OCI-M2 (cell line): Measurements from ENCODE around the gene LPIN1.

ENCODE experiments used
- DNase-seq: peaks from one replicate; lab custom pipeline; 2025; ENCODE audit not compliant: unreplicated experiment; lab: John Stamatoyannopoulos, UW

LPIN1 gene

GRCh38 chr2:11864724-11865123, 118.3 kb downstream of the LPIN1 start:
- no peak for DNase-seq

- DNase-seq, result no peak
Measured at GRCh38 chr2:11865378-11865777, 118.9 kb downstream of the LPIN1 start.

- no peak for DNase-seq
Measured at GRCh38 chr2:11865805-11866204, 119.4 kb downstream of the LPIN1 start.

DNA sequence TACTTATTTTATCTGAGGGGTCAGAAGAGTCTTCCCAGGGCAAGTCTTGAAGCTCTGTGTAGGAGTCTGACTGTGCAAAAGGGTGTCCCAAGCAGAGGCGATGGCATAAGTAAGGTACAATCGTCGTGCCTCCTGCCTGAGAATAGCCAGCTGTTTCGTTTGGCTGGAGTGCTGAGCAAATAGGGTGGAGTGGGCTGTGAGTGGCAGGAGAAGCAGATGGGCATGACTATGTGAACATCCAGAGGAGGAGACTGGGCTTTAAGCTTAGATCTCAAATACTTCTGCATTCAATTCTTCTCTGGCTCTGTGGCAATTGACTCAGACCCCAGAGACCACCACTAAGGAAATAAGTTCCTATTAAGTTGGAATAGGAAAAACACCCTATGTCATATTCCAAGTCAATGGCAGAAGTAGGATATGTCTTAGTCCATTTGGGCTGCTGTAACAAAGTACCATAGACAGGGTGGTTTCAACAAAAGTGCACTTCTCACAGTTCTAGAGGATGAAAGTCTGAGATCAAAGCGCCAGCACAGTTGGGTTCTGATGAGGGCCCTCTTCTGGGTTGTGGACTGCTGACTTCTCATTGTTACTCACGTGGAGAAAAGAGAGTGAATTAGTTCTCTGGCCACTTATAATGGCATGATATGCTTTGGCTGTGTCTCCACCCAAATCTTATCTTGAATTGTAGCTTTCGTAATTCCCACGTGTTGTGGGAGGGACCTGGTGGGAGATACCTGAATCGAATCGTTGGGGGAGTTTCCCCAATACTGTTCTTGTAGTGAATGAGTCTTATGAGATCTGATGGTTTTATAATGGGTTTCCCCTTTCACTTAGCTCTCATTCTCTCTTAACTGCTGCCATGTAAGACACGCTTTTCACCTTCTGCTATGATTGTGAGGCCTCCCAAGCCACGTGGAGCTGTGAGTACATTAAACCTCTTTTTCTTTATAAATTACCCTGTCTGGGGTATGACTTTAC, 120.2 kb downstream of the LPIN1 start:
- no peak for DNase-seq

GRCh38 chr2:11867926-11868325, 121.5 kb downstream of the LPIN1 start:
- no peak for DNase-seq

GRCh38 chr2:11869391-11869991, 123.1 kb downstream of the LPIN1 start:
- no peak for DNase-seq

- no peak for DNase-seq
Measured at GRCh38 chr2:11870064-11870463, 123.6 kb downstream of the LPIN1 start.

DNA sequence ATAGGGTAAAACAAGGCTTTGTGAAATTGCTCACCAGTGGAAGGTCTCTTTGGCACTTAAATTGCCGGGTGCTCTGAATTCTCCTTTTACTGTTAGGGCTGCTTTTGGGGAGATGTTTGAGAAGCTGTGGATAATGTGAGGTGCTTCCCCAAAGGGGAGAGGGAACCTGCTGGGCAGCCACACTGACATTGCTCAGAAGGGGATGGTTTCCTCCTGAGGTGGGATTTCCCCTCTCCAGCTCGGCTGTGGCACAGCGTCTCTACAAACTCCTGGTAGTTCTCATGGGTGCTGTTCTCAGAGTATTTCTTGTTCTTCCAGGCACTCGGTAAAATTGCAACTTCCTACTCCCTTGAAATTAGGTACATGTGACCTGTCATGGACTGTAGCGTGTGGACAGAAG, 124.2 kb downstream of the LPIN1 start:
- DNase-seq, result no peak

DNA sequence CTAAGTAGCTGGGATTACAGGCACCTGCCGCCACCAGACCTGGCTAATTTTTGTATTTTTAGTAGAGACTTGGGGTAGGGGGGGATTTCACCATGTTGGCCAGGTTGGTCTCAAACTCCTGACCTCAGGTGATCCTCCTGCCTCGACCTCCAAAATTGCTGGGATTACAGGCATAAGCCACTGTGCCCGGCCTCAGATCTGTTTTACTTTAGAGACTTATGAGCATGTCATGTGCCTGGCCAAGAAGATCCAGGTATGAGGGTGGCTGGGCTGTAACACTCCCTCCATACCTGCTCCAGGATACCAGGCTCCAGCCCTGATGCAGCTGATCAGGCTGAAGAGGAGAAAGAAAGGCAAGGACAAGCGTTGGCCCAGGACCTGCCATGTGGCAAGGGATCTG, 125.0 kb downstream of the LPIN1 start:
- DNase-seq, result no peak

DNA sequence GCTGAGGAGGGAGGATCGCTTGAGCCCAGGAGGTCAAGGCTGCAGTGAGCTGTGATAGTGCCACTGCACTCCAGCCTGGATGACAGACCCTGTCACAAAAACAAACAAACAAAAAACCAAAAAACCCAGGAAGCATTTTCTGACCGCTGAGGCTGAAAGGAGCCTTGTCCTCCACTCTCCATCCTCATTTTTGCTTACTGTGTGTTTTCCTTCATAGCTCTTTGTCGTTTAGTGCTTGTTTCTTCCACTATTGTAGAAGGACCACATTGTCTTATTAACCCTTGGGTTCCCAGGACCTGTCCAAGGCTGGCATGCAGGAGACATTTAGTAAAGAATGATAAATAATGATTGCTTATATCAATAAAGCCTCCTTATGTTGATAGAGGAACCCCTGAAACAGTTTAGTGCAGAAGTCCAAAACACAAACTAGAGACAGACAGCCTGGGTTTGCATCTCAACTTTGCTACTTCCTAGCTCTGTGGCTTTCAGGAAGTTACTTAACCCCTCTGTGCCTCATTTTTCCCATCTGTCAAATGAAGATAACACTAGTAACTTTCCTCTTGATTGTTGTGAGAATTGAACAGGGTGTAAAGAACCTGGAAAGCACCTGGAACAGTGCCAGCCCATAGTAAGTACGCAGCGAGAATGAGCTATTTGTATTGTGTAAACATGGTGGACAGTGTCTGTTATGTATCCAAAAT, 126.0 kb downstream of the LPIN1 start:
- no peak for DNase-seq

- DNase-seq, result no peak
Measured at GRCh38 chr2:11872948-11873269, 126.5 kb downstream of the LPIN1 start.

GRCh38 chr2:11873356-11874154, 127.1 kb downstream of the LPIN1 start:
- DNase-seq, result no peak

GRCh38 chr2:11874861-11875260, 128.4 kb downstream of the LPIN1 start:
- DNase-seq, result no peak

DNA sequence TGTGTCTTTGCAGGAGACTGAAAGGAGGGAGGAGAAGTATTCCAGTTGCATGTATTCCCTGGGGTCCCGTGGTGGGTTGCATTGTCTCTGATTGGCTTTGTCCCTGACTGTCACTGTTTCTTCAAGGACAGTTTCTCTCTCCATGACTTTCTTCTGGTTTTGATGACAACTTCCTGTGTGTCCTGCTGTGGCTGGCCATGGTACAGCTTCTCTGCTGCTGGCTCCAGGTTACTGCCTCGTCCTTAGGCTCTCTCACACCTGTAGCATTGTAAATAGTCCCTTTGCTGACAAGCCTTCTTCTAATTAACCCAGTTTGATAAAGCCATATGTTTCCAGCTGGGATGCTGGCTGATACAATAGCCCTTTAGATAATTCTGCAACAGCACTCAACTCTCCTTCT, 129.0 kb downstream of the LPIN1 start:
- no peak for DNase-seq

DNA sequence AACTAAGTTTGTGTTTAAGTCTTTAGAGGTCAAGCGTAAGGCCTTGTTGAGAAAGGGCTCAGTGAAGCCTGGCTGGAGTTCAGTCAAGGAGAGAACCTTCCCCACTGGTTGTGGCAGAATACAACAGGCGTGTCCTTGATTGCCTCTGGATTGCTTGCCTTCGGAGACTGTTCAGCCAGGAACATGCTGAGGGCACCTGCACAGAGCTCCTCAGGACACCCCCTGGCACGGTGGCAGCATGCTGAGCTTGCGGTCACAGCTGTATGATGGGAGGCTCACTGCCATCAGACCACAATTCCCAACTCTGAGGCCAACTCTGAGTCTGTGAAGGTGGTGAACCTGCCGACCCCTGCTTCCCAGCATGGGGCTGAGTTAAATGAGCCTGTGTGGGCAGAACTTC, 130.0 kb downstream of the LPIN1 start:
- no peak for DNase-seq

GRCh38 chr2:11876889-11877288, 130.5 kb downstream of the LPIN1 start:
- no peak for DNase-seq
